Stomach (tissue), 4 donors: ENCODE data around the gene ABR.

ENCODE experiments used
- EP300 ChIP-seq: sonication (generic); formaldehyde crosslinking; IDR thresholded peaks from one replicate; pipeline ENCODE4 v1.6.1; 2017; ENCODE audit warnings: antibody characterized with exemption
- POLR2A ChIP-seq, 4 donors: fragments of 450-650 bp; IDR thresholded peaks; one replicate each; pipeline ENCODE4 v1.6.1; 2016; ENCODE audit warnings: antibody characterized with exemption in 4 of 4, control low read depth in 2 of 4, mild to moderate bottlenecking in 1 of 4, moderate library complexity in 1 of 4
- POLR2AphosphoS5 ChIP-seq, 3 donors: sonication (generic); formaldehyde crosslinking; IDR thresholded peaks; one replicate each; pipeline ENCODE4 v1.6.1; 2016; ENCODE audit warnings: antibody characterized with exemption in 3 of 3
- TF ChIP-seq, protein P1 (sequence below), 7 experiments: fragments of 450-650 bp in 4 of 7; fragments of 200-600 bp in 3 of 7; sonication (generic) in 3 of 7; IDR thresholded peaks; one replicate each; pipeline ENCODE4 v1.5.1; 2016 to 2019; ENCODE audit warnings: antibody characterized with exemption in 7 of 7, control low read depth in 2 of 7, mild to moderate bottlenecking in 1 of 7

GRCh38 chr17:1203111-1203966 is 23.6 kb upstream of the ABR start:
- TF ChIP-seq, protein P1, sequence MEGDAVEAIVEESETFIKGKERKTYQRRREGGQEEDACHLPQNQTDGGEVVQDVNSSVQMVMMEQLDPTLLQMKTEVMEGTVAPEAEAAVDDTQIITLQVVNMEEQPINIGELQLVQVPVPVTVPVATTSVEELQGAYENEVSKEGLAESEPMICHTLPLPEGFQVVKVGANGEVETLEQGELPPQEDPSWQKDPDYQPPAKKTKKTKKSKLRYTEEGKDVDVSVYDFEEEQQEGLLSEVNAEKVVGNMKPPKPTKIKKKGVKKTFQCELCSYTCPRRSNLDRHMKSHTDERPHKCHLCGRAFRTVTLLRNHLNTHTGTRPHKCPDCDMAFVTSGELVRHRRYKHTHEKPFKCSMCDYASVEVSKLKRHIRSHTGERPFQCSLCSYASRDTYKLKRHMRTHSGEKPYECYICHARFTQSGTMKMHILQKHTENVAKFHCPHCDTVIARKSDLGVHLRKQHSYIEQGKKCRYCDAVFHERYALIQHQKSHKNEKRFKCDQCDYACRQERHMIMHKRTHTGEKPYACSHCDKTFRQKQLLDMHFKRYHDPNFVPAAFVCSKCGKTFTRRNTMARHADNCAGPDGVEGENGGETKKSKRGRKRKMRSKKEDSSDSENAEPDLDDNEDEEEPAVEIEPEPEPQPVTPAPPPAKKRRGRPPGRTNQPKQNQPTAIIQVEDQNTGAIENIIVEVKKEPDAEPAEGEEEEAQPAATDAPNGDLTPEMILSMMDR (IDR thresholded peaks at IDR 0.05), result no peak
- TF ChIP-seq POLR2A (IDR thresholded peaks at IDR 0.05), result no peak
- TF ChIP-seq POLR2AphosphoS5 (IDR thresholded peaks at IDR 0.05), result peak in 1 of 3 donors; percentile 38
- no peak for TF ChIP-seq EP300
